GM12891 (cell line): ENCODE results near the gene PDRG1.

Experiments used
- DNase-seq: peaks from one replicate; pipeline ENCODE4 v3.0.0; 2011; ENCODE audit warnings: low spot score; ENCODE audit not compliant: insufficient read length
- FAIRE-seq: peaks from 2 replicates; lab custom pipeline; 2011; peaks lifted over from hg19 to GRCh38; lab: Jason Lieb, UNC
- PAX5 ChIP-seq: IDR thresholded peaks from 2 replicates; pipeline ENCODE4 v1.6.1; 2011; ENCODE audit warnings: low read length, moderate library complexity, mild to moderate bottlenecking; ENCODE audit not compliant: insufficient read depth, severe bottlenecking
- POLR2A ChIP-seq: IDR thresholded peaks from 2 replicates; pipeline ENCODE4 v1.6.1; 2011; ENCODE audit warnings: low read depth, low read length, control low read depth
- POLR2AphosphoS5 ChIP-seq: IDR thresholded peaks from 2 replicates; pipeline ENCODE4 v1.6.1; 2011; ENCODE audit warnings: low read depth, low read length, control low read depth
- POU2F2 ChIP-seq: IDR thresholded peaks from 2 replicates; pipeline ENCODE4 v1.6.1; 2011; ENCODE audit warnings: low read depth, mild to moderate bottlenecking, control low read depth, low read length, moderate library complexity
- SPI1 ChIP-seq: IDR thresholded peaks from 2 replicates; pipeline ENCODE4 v1.6.1; 2011; ENCODE audit warnings: low read depth, low read length, control low read depth
- TAF1 ChIP-seq: IDR thresholded peaks from 2 replicates; pipeline ENCODE4 v1.6.1; 2011; ENCODE audit warnings: low read depth, low read length, control low read depth

Gene PDRG1

DNA sequence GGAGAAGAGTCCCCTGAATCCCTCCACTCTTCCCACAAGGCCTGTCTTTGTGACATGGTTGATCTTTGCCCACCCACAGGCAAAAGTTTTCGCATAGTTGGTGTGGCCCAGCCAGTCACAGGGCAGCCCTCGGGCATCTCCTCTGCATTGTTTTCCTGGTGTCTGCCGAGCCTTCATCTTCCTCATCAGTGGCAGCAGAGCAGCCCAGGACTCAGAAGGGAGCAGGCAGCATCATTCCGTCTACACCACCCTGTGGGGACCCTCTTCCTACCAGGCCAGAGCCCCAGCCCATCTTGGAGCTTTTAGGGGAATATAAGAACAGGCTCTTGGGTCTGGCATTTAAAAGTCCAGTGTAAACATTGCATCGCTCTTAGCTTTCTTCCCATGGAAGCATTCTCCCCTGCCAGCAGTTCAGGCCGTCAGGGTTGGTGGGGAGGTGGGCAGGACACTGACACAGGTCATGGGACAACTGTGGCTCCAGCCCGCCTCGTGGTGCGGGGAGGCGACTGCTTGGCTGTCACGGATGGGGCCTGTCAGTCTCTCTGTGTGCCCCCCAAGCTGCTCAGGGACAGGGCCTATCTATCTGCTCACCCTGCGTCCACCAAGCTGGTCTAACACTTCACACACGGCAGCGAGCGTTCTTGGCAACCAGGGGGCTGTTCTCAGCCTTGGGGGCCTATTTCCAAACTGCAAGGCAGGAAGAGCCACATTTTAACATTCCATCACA, 38.3 kb downstream of the PDRG1 start:
- FAIRE-seq, result no peak
- no peak for TF ChIP-seq TAF1
- TF ChIP-seq PAX5, result no peak
- no peak for TF ChIP-seq POLR2AphosphoS5
- no peak for TF ChIP-seq SPI1
- no peak for TF ChIP-seq POU2F2
- TF ChIP-seq POLR2A, result no peak
- no peak for DNase-seq

- no peak for DNase-seq
- no peak for FAIRE-seq
- TF ChIP-seq TAF1 (no peak), POU2F2 (no peak)
Observed at GRCh38 chr20:31910071-31910803, 41.6 kb downstream of the PDRG1 start.

DNA sequence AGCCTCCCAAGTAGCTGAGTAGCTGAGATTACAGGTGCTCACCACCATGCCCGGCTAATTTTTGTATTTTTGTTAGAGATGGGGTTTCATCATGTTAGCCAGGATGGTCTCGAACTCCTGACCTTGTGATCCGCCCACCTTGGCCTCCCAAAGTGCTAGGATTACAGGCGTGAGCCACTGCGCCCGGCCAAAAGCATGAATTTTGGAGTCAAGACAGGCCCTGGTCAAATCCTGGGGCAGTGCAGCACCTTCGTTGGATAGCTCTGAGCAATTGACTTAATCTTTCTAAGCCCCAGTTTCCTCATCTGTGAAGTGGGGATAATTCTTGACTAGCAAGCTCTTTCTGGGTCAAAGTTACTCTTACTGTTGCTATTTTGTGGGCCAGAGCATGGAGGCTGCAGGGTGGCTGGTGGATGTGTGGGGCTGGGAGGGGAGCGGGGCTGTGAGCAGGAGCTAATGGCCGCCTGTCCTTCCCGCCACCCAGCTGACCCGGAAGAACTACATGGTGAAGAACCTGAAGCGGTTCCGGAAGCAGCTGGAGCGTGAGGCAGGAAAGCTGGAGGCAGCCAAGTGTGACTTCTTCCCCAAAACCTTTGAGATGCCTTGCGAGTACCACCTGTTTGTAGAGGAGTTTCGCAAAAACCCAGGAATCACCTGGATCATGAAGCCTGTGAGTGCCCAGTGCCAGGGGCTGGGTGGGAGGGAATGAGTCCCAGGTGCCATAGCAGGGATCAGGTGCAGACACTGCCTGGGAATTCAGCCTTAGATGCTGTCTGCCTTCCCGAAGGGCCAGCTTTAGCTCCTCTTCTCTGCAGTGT, 42.4 kb downstream of the PDRG1 start:
- FAIRE-seq (no peak), DNase-seq (no peak)
- TF ChIP-seq POU2F2 (no peak), POLR2AphosphoS5 (no peak), POLR2A (no peak), PAX5 (no peak), TAF1 (no peak), SPI1 (no peak)

- TF ChIP-seq SPI1, result no peak
- TF ChIP-seq POLR2AphosphoS5, result no peak
- TF ChIP-seq TAF1, result no peak
- no peak for TF ChIP-seq PAX5
- no peak for TF ChIP-seq POLR2A
- no peak for TF ChIP-seq POU2F2
- no peak for FAIRE-seq
- DNase-seq, result no peak
Observed at GRCh38 chr20:31908424-31908823, 43.4 kb downstream of the PDRG1 start.

DNA sequence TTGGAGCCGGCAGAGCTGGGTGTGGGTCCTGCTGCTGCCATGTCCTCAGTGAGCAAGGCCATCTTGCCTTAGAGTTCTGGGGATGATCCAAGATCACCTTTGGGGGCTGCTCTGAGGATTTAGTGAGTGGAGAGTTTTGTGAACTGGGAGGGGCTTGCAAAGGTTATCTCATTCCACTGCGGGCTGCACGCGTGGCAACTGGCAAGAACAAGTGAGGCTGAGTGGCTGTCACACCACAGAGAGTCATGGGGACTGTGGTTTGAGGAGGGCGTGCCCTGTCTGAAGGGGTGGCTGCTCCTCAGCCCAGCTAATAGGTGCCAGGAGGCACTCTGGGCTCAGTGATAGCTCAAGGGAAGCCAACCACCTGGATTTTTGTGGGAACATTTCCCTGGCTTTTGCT, 43.8 kb downstream of the PDRG1 start:
- FAIRE-seq (no peak), DNase-seq (no peak)
- no peak for TF ChIP-seq PAX5
- TF ChIP-seq POLR2A, result no peak
- TF ChIP-seq POLR2AphosphoS5, result no peak
- TF ChIP-seq SPI1, result no peak
- TF ChIP-seq POU2F2, result no peak
- TF ChIP-seq TAF1, result no peak

DNA sequence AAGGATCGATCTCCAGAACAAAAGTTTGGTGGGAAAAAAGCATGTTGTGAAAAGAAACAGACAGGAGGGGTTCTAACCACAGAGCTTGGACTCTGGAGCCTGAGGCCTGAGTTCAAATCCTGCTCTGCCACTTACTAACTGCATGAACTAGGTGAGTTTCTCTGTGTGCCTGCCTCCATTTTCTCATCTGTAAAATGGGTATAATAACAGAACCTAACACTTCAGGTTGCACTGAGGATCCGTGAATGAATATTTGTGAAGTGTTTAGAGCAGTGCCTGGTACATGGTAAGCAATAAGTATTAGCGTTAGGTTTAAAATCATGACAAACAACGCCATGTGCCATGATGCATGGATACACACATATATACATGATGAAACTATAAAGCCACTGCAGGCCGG, 44.8 kb downstream of the PDRG1 start:
- FAIRE-seq (no peak), DNase-seq (no peak)
- TF ChIP-seq POLR2A, result no peak
- no peak for TF ChIP-seq POU2F2
- TF ChIP-seq POLR2AphosphoS5, result no peak
- TF ChIP-seq SPI1, result no peak
- TF ChIP-seq TAF1, result no peak
- TF ChIP-seq PAX5, result no peak

- no peak for DNase-seq
- FAIRE-seq, result no peak
- TF ChIP-seq TAF1 (no peak), POLR2A (no peak), POLR2AphosphoS5 (no peak)
Observed at GRCh38 chr20:31906001-31906400, 45.8 kb downstream of the PDRG1 start.

DNA sequence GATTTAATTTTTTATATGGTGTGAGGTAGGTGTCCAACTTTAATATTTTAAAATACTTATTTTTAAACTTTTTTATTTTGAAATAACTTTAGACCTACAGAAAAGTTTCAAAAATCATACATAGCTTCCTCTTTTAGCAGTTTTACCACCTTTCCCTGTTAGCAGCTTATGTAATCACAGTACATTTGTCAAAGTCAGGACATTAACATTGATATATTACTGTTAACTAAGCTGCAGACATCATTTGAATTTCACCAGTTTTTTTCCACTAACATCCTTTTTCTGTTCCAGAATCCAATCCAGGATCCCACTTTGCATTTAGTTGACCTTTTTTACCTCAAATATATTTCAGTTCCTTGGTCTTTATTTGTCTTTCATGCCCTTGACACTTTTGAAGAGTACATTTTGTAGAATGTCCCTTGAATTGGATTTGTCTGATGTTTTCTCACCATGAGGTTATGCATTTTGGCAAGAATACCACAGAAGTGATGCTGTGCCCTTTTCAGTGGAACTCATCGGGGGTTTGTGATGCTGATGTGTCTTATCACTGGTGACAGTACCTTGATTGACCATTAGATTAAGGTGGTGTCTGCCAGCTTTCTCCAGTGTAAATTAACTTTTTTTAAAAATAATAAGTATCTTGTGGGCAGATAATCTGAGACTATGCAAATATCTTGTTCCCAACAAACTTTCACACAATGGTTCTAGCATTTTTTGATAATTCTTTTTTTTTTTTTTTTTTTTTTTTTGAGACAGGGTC, 48.0 kb downstream of the PDRG1 start:
- FAIRE-seq (no peak), DNase-seq (no peak)
- TF ChIP-seq POLR2A (no peak), TAF1 (no peak), POLR2AphosphoS5 (no peak), PAX5 (no peak), POU2F2 (no peak), SPI1 (no peak)
